Tibial nerve (tissue), 3 donors: Measurements from ENCODE around the gene TSPAN2.

Source experiments
- EP300 ChIP-seq, 2 donors: sonication (generic); formaldehyde crosslinking; IDR thresholded peaks; one replicate each; pipeline ENCODE4 v1.6.1; 2017; ENCODE audit warnings: antibody characterized with exemption in 2 of 2, mild to moderate bottlenecking in 1 of 2
- POLR2A ChIP-seq, 2 donors: fragments of 450-650 bp; IDR thresholded peaks; one replicate each; pipeline ENCODE4 v1.6.1; 2017; ENCODE audit warnings: antibody characterized with exemption in 2 of 2, mild to moderate bottlenecking in 2 of 2, moderate library complexity in 2 of 2

- TF ChIP-seq EP300 (IDR thresholded peaks at IDR 0.05) = no peak
- TF ChIP-seq POLR2A (IDR thresholded peaks at IDR 0.05) = no peak
Measured at GRCh38 chr1:115021145-115021544, 68.2 kb downstream of the TSPAN2 start.
